KMS-11 (cell line): ENCODE data around the gene S100A2.

ENCODE experiments used
- H2AFZ ChIP-seq: fragments of 200-600 bp; sonication (generic); 2 replicates; pipeline ENCODE4 v1.6.1; 2016; ENCODE audit warnings: antibody characterized with exemption, mixed run types, low read depth
- H3K27ac ChIP-seq: fragments of 200-600 bp; sonication (generic); 2 replicates; pipeline ENCODE4 v1.6.1; 2016; ENCODE audit warnings: mild to moderate bottlenecking, mixed run types
- H3K27me3 ChIP-seq: fragments of 200-600 bp; sonication (generic); 2 replicates; pipeline ENCODE4 v1.6.1; 2017; ENCODE audit warnings: mild to moderate bottlenecking, low read depth, mixed run types, moderate library complexity; ENCODE audit not compliant: insufficient read depth
- H3K36me3 ChIP-seq: fragments of 200-600 bp; sonication (generic); 2 replicates; pipeline ENCODE4 v1.6.1; 2017; ENCODE audit warnings: mild to moderate bottlenecking, mixed run types; ENCODE audit not compliant: insufficient read depth
- H3K4me1 ChIP-seq: fragments of 200-600 bp; sonication (generic); 2 replicates; pipeline ENCODE4 v1.6.1; 2016; ENCODE audit warnings: mild to moderate bottlenecking, low read depth, mixed run types; ENCODE audit not compliant: poor library complexity, severe bottlenecking
- H3K4me2 ChIP-seq: fragments of 200-600 bp; sonication (generic); 2 replicates; pipeline ENCODE4 v1.7.0; 2016; ENCODE audit warnings: mild to moderate bottlenecking, mixed run types
- H3K4me3 ChIP-seq: fragments of 200-600 bp; sonication (generic); IDR thresholded peaks from 2 replicates; pipeline ENCODE4 v1.6.1; 2017; ENCODE audit warnings: low read depth, low read length, mixed read lengths; ENCODE audit not compliant: insufficient read depth
- H3K79me2 ChIP-seq: fragments of 200-600 bp; sonication (generic); 2 replicates; pipeline ENCODE4 v1.6.1; 2016; ENCODE audit warnings: low read depth, mixed run types; ENCODE audit not compliant: insufficient read depth
- H3K9ac ChIP-seq: fragments of 200-600 bp; sonication (generic); 2 replicates; pipeline ENCODE4 v1.6.1; 2016; ENCODE audit warnings: mild to moderate bottlenecking, mixed run types
- H4K20me1 ChIP-seq: fragments of 200-600 bp; sonication (generic); 2 replicates; pipeline ENCODE4 v1.6.1; 2016; ENCODE audit warnings: mild to moderate bottlenecking, mixed run types; ENCODE audit not compliant: insufficient read depth
- TF ChIP-seq, protein P1 (sequence below): fragments of 200-600 bp; sonication (generic); conservative IDR thresholded peaks from 2 replicates; pipeline ENCODE4 v1.6.1; 2017; ENCODE audit warnings: low read depth, mild to moderate bottlenecking, antibody characterized with exemption, low read length, moderate library complexity, mixed read lengths

The S100A2 gene

DNA sequence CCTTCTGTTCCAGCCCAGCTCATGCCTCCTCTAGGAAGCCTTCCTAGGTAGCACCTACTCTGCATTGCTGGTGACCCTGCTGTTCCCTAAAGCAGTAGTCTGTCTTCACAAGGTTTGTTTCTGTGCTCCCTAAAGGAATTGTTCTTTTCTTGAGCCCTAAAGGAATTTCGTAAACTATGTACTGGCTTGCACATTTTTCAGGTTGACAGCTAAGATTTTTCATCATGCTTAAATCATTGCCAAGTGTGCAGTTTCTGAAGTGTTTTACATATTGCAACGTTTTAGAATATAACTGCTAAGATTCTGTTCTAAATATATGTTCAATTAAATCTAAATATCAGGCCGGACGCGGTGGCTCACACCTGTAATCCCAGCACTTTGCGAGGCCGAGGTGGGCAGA is 34.2 kb upstream of the S100A2 start:
- TF ChIP-seq, protein P1, sequence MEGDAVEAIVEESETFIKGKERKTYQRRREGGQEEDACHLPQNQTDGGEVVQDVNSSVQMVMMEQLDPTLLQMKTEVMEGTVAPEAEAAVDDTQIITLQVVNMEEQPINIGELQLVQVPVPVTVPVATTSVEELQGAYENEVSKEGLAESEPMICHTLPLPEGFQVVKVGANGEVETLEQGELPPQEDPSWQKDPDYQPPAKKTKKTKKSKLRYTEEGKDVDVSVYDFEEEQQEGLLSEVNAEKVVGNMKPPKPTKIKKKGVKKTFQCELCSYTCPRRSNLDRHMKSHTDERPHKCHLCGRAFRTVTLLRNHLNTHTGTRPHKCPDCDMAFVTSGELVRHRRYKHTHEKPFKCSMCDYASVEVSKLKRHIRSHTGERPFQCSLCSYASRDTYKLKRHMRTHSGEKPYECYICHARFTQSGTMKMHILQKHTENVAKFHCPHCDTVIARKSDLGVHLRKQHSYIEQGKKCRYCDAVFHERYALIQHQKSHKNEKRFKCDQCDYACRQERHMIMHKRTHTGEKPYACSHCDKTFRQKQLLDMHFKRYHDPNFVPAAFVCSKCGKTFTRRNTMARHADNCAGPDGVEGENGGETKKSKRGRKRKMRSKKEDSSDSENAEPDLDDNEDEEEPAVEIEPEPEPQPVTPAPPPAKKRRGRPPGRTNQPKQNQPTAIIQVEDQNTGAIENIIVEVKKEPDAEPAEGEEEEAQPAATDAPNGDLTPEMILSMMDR, result no peak

DNA sequence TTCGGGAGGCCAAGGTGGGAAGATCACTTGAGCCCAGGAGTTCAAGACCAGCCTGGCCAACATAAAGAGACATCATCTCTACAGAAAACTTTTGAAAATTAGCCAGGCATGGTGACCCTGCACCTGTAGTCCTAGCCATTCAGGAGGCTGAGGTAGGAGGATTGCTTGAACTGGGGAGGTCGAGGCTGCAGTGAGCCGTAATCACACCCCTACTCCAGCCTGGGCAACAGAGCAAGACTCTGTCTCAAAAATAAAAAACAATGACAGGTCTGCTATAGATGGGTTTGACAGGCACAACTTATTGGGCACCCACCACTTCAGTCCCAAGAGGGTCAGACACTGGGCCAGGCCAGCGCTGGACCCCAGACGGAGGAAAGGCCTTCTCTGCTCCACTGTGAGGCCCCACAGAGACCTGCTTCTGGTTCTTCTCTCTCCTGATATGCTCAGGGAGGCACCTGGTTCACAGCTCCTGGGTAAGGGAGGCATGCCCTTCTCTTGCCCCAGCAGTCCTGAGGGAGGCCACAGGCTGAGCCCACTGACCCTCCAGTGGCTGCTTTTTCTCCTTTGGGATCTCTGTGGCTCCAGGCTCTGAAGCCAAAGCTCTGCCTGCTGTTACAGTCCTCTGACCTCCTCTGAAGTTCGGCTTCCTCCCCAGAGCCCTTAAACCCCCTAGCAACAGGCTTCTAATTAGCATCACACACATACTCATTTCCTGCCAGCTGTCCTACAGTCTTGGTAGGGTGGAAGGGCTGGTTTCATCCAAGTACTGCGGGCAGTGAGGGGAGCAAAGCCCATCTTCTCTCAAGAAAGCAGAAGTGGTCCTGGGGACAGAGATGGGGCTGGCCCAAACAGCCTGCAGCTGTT is 32.9 kb upstream of the S100A2 start:
- Histone ChIP-seq H3K27ac (no peak overlapping the region), H3K79me2 (no peaks in the 10 kb centered on the region), H3K4me1 (no peaks in the 10 kb centered on the region), H4K20me1 (no peaks in the 10 kb centered on the region), H2AFZ (no peak overlapping the region), H3K4me2 (no peak overlapping the region), H3K36me3 (no peaks in the 10 kb centered on the region), H3K9ac (no peak overlapping the region), H3K4me3 (no peak overlapping the region), H3K27me3 (no peaks in the 10 kb centered on the region)
- TF ChIP-seq, protein P1, result no peak

More for the DNA sequence above, 34.2 kb upstream of the S100A2 start:
- no peak overlapping the region for H3K4me3 ChIP-seq
- H4K20me1 ChIP-seq, result no peaks in the 10 kb centered on the region
- no peaks in the 10 kb centered on the region for H3K27me3 ChIP-seq
- H3K9ac ChIP-seq, result no peak overlapping the region
- no peak overlapping the region for H3K4me2 ChIP-seq
- H2AFZ ChIP-seq, result no peak overlapping the region
- H3K79me2 ChIP-seq, result no peaks in the 10 kb centered on the region
- no peaks in the 10 kb centered on the region for H3K4me1 ChIP-seq
- no peaks in the 10 kb centered on the region for H3K36me3 ChIP-seq
- no peak overlapping the region for H3K27ac ChIP-seq

DNA sequence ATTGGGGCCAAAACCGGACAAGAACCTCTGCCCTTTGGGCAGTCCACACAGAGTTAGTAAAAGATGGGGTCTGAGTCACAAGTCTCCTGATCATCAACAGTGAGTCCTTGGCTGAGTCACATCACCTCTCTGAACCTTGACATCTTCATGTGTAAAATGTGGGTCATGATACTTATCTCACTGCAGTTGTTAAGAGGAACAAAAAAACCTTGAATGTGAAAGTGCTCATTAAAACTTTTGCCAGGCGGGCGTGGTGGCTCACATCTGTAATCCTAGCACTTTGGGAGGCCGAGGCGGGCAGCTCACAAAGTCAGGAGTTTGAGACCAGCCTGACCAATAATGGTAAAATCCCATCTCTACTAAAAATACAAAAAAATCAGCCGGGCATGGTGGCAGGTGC is 31.6 kb upstream of the S100A2 start:
- no peak overlapping the region for H3K9ac ChIP-seq
- no peaks in the 10 kb centered on the region for H3K36me3 ChIP-seq
- H3K27ac ChIP-seq, result no peak overlapping the region
- no peaks in the 10 kb centered on the region for H3K79me2 ChIP-seq
- no peak overlapping the region for H2AFZ ChIP-seq
- no peaks in the 10 kb centered on the region for H3K27me3 ChIP-seq
- no peaks in the 10 kb centered on the region for H3K4me1 ChIP-seq
- no peak overlapping the region for H3K4me2 ChIP-seq
- no peak overlapping the region for H3K4me3 ChIP-seq
- H4K20me1 ChIP-seq, result no peaks in the 10 kb centered on the region
- TF ChIP-seq, protein P1, result no peak

DNA sequence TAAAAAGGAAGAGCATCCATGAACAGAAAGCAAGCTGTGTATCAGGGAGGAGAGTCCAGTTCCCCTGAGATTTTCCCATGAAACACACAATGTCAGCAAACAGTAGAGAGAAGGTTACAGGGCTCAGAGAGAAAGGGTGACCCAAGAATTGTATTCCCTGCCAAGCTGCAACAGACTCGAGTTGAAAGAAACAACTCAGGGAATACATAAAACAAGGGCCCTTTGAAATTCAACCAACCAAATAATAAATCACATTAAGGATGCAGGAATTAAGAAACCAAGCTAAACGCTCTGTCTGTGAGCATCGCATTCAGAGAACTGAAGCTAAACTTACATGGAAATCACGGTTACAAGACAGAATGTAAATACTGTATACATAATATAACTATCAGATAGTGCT is 27.1 kb upstream of the S100A2 start:
- Histone ChIP-seq H3K4me1 (no peaks in the 10 kb centered on the region), H3K4me2 (no peak overlapping the region), H3K4me3 (no peak overlapping the region), H3K27me3 (no peaks in the 10 kb centered on the region), H3K9ac (no peak overlapping the region), H2AFZ (no peak overlapping the region; the same call in 1 of the 2 replicates), H3K36me3 (no peaks in the 10 kb centered on the region), H4K20me1 (no peaks in the 10 kb centered on the region), H3K79me2 (no peaks in the 10 kb centered on the region), H3K27ac (no peak overlapping the region)
- TF ChIP-seq, protein P1, result no peak
